ENCODE data around the gene C10orf67. TPM values are rescaled to one million over a fixed set of nuclear protein-coding genes. Genes with fewer than 3 reads are reported as not detected.

The C10orf67 gene
- total and polyA plus RNA-seq, 2 of the 8 experiments (the other 6 are each of a cell fraction or from before 2014, with no cell fraction given) = 0.05 to 0.11 TPM

DNA sequence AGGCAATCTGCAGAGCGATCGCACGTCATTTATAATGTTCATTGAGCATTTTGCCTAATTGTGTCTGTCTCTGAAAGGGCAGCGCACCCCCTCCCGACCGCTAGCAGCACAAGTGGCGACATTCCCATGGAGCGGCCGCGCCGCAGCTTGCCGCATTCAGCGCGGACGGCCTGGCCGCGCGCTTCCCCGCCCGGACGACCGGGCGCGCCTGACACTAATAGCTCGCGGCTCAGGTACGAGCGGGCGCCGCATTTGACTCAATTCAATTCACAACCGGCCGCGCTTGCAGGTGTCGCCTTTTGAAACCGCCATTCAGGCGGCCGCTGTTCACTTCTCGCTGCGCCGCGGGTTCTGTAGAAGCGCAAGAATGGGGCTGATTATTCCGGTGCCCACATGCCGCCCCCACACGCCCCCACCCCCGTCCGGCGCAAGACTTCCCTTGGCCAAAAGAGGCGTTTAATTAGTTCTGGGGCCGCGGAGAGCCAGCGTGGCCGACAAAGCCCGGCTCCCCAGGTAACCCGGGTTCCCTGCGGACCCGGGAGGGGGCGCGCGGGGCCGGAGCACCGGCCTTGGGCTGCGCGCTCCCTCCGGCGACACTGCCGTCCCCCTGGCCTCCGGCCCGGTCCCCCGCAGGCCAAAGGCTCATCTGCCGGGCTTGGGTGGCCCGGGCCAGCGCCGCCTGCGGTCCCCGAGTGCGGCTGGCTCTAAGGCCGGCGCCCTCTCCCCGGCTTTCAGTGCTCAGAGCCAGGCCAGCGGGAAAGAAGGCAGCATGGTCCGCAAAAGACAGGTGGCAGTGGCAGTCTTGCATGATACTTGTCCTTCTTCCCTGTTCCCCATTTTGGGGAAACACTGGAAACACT is 171.2 kb downstream of the C10orf67 start:
- ChIA-PET POLR2A (ENCODE audit: partially characterized antibody) (interaction anchor here (0.9 to 1.4 kb wide), 2 partner anchors 16 to 19 kb away, joined by 3 to 4 read pairs; no protein-coding TSS in a partner anchor), CTCF (ENCODE audit: partially characterized antibody) (interaction anchor here (0.7 to 2.6 kb wide), 11 partner anchors 9 to 164 kb away, joined by 3 to 9 read pairs (median 4); partner anchors contain the start of gene PTF1A)
- 3% methylated on average over 70 of the region's 82 CpGs; no CpG with 5 or more reads in 1 of the 2 experiments for WGBS, 2 experiments (ENCODE audit: extremely low coverage in 1 of 2, insufficient coverage in 1 of 2, insufficient read length in 1 of 2, insufficient replicate concordance in 2 of 2, low coverage in 1 of 2, low lambda C conversion rate in 2 of 2, missing lambda C conversion rate in 1 of 2)
- Histone ChIP-seq H3K18ac (ENCODE audit: extremely low read depth, low read length) (no peak overlapping the region), H4K91ac (replicated peaks; ENCODE audit: insufficient read length, low read length) (no peak overlapping the region), H3K79me1 (ENCODE audit: low read depth, low read length) (no peaks in the 10 kb centered on the region), H2BK5ac (ENCODE audit: low read depth, low read length) (no peak overlapping the region), H2AK5ac (ENCODE audit: low read depth, low read length) (no peak overlapping the region), H3K4me2 (ENCODE audit: insufficient read depth in 1 of 2, low read depth in 2 of 2, low read length in 2 of 2) (peak overlapping the region; percentile 57 to 76), H4K20me1 (replicated peaks in 1 of 2; ENCODE audit: control insufficient read depth in 1 of 2, insufficient read depth in 2 of 2, low read length in 2 of 2) (peaks cover 10 to 11% of the 10 kb centered on the region in 2 experiments), H2BK120ac (replicated peaks; ENCODE audit: low read depth, low read length) (no peak overlapping the region), H3K14ac (ENCODE audit: insufficient read length) (no peak overlapping the region), H2BK15ac (ENCODE audit: low read length) (no peak overlapping the region), H2BK12ac (ENCODE audit: low read depth, low read length) (no peak overlapping the region), H3K4me3 (ENCODE audit: extremely low read depth in 1 of 4, insufficient read depth in 2 of 4, low read depth in 3 of 4, low read length in 4 of 4) (peak overlapping the region; percentile 13 to 54 (median 29); a peak in 7 of 8 replicates), H3K36me3 (ENCODE audit: control insufficient read depth in 2 of 4, insufficient read depth in 4 of 4, low read length in 3 of 4) (peaks cover 0 to 4% (median 0%) of the 10 kb centered on the region in 4 experiments; a peak in 1 of 8 replicates), H3K23me2 (ENCODE audit: low read depth, low read length) (peaks cover 2% of the 10 kb centered on the region; the same call in 1 of the 2 replicates), H3K4me1 (replicated peaks in 1 of 4; ENCODE audit: control insufficient read depth in 3 of 4, insufficient read depth in 4 of 4, low read length in 3 of 4) (peaks cover 2 to 10% (median 5%) of the 10 kb centered on the region in 4 experiments; a peak in 6 of 7 replicates), H3K27me3 (replicated peaks in 1 of 4; ENCODE audit: control insufficient read depth in 3 of 4, extremely low read depth in 1 of 4, insufficient read depth in 3 of 4, low read length in 3 of 4) (peaks cover 82 to 98% (median 94%) of the 10 kb centered on the region in 4 experiments), H3K23ac (ENCODE audit: insufficient read length) (no peak overlapping the region), H3K9me3 (ENCODE audit: insufficient read depth in 2 of 2, low read depth in 1 of 2, low read length in 1 of 2) (no peaks in the 10 kb centered on the region), H3K56ac (replicated peaks; ENCODE audit: insufficient read length, low read depth, low read length) (no peak overlapping the region), H3K79me2 (ENCODE audit: control insufficient read depth in 1 of 2, insufficient read depth in 2 of 2, low read length in 2 of 2) (no peaks in the 10 kb centered on the region), H4K8ac (ENCODE audit: extremely low read depth, insufficient read depth, low read length) (peak overlapping the region; percentile 12; the same call in 1 of the 2 replicates), H2AFZ (ENCODE audit: low read length) (no peak overlapping the region), H2BK20ac (ENCODE audit: low read length) (no peak overlapping the region), H3K4ac (replicated peaks; ENCODE audit: insufficient read length, low read depth, low read length) (no peak overlapping the region), H3K27ac (ENCODE audit: low read depth, low read length) (no peak overlapping the region), H4K5ac (ENCODE audit: insufficient read length, low read depth, low read length) (no peak overlapping the region), H3K9ac (replicated peaks in 1 of 4; ENCODE audit: extremely low read depth in 1 of 4, low read depth in 3 of 4, low read length in 3 of 4) (no peak overlapping the region)
- DNase-seq (ENCODE audit: low read depth in 1 of 2, low spot score in 2 of 2) (peak in 1 of 2 experiments; percentile 68), FAIRE-seq (no peak)
- TF ChIP-seq EZH2 (IDR thresholded peaks at IDR 0.05; ENCODE audit: low read depth, low read length, severe bottlenecking) (peak; percentile 84), SRF (IDR thresholded peaks at IDR 0.05; ENCODE audit: low read depth, low read length) (no peak), TCF12 (IDR thresholded peaks at IDR 0.05; ENCODE audit: low read depth, low read length) (0 out of 2 replicates have a peak, but pooled peaks have one; percentile 37), CBX5 (IDR thresholded peaks at IDR 0.05; ENCODE audit: low read depth, low read length) (no peak), NRF1 (IDR thresholded peaks at IDR 0.05; ENCODE audit: low read depth, low read length) (no peak)
- TF ChIP-seq, protein P1, sequence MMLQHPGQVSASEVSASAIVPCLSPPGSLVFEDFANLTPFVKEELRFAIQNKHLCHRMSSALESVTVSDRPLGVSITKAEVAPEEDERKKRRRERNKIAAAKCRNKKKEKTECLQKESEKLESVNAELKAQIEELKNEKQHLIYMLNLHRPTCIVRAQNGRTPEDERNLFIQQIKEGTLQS (IDR thresholded peaks at IDR 0.05; ENCODE audit: insufficient read depth, low read depth, low read length) = no peak
- TF ChIP-seq, protein P2, sequence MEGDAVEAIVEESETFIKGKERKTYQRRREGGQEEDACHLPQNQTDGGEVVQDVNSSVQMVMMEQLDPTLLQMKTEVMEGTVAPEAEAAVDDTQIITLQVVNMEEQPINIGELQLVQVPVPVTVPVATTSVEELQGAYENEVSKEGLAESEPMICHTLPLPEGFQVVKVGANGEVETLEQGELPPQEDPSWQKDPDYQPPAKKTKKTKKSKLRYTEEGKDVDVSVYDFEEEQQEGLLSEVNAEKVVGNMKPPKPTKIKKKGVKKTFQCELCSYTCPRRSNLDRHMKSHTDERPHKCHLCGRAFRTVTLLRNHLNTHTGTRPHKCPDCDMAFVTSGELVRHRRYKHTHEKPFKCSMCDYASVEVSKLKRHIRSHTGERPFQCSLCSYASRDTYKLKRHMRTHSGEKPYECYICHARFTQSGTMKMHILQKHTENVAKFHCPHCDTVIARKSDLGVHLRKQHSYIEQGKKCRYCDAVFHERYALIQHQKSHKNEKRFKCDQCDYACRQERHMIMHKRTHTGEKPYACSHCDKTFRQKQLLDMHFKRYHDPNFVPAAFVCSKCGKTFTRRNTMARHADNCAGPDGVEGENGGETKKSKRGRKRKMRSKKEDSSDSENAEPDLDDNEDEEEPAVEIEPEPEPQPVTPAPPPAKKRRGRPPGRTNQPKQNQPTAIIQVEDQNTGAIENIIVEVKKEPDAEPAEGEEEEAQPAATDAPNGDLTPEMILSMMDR (IDR thresholded peaks at IDR 0.05; ENCODE audit: control extremely low read depth in 1 of 3, insufficient read depth in 1 of 3, low read depth in 1 of 3, low read length in 3 of 3) = peak in 2 of 3 experiments; percentile 11; a peak in 1 of 4 replicates

Data from H1 (cell line).